Uterus (tissue), 4 donors: ENCODE measurements around the gene SNX18. TPM values are rescaled to one million over a fixed set of nuclear protein-coding genes. Genes with fewer than 3 reads are reported as not detected.

Experiments
- DNase-seq, 2 donors: peaks; one replicate each; pipeline ENCODE4 v3.0.0-alpha.2; 2019 to 2020
- H3K27ac ChIP-seq, 2 donors: fragments of 200-600 bp; sonication (generic); 1 replicate in 1 of 2; 2 replicates in 1 of 2; pipeline ENCODE4 v1.5.1; 2016 to 2018
- H3K27me3 ChIP-seq, 2 donors: fragments of 200-600 bp; sonication (generic); one replicate each; pipeline ENCODE4 v1.5.1; 2018 to 2019; ENCODE audit warnings: control low read depth in 1 of 2
- H3K36me3 ChIP-seq, 2 donors: fragments of 200-600 bp; sonication (generic); one replicate each; pipeline ENCODE4 v1.5.1; 2019; ENCODE audit warnings: control low read depth in 1 of 2
- H3K4me1 ChIP-seq, 2 donors: fragments of 200-600 bp; sonication (generic); one replicate each; pipeline ENCODE4 v1.5.1; 2018 to 2019; ENCODE audit warnings: control low read depth in 1 of 2
- H3K4me3 ChIP-seq, 2 donors: fragments of 200-600 bp; sonication (generic); 1 replicate in 1 of 2; 2 replicates in 1 of 2; pipeline ENCODE4 v1.5.1; 2018 to 2019; ENCODE audit warnings: mild to moderate bottlenecking in 1 of 2
- H3K9me3 ChIP-seq, 2 donors: fragments of 200-600 bp; sonication (generic); one replicate each; pipeline ENCODE4 v1.5.1; 2019; ENCODE audit warnings: control low read depth in 1 of 2
- CTCF ChIP-seq, 4 experiments: fragments of 200-600 bp in 2 of 4; fragments of 450-650 bp in 2 of 4; sonication (generic) in 2 of 4; IDR thresholded peaks; one replicate each; pipeline ENCODE4 v1.5.1; 2016 to 2019; ENCODE audit warnings: antibody characterized with exemption in 4 of 4, mild to moderate bottlenecking in 2 of 4, moderate library complexity in 1 of 4
- POLR2A ChIP-seq, 2 donors: fragments of 450-650 bp; IDR thresholded peaks; one replicate each; pipeline ENCODE4 v1.6.1; 2016; ENCODE audit warnings: antibody characterized with exemption in 2 of 2, mild to moderate bottlenecking in 1 of 2, moderate library complexity in 1 of 2
- intact Hi-C: fragments of 100-400 bp; cut with DNase I; formaldehyde crosslinking; loops from one replicate; pipeline ENCODE4 v1.15.1; 2023; ENCODE audit warnings: low total_unique reads
- total RNA-seq, 4 donors: library from RNA; depleted of rRNA in 3 of 4; stranded (reverse); fragments of >200 nt in 3 of 4; gene quantifications; one replicate each; pipeline versions ENCODE4 v1.1.0 to v1.2.4, GENCODE V29; 2014 to 2023
- donor health status: DM: yes; HTN: yes; CAD: no.

SNX18 gene
- total RNA-seq, 4 donors from 2014 or later, result 33.6 to 59.1 (median 51.2) TPM

GRCh38 chr5:54524082-54524481 lies 6.5 kb downstream of the SNX18 start:
- no peak for DNase-seq
- Histone ChIP-seq H3K27me3 (no peaks in the 10 kb centered on the region), H3K36me3 (no peaks in the 10 kb centered on the region), H3K9me3 (no peaks in the 10 kb centered on the region), H3K27ac (peak overlapping the region; percentile 53 to 62), H3K4me3 (peak overlapping the region in 1 of 2 donors; percentile 28), H3K4me1 (peaks cover 5 to 30% of the 10 kb centered on the region in 2 donors)
- intact Hi-C loops, result no loop called here
- TF ChIP-seq POLR2A (IDR thresholded peaks at IDR 0.05), result no peak
- TF ChIP-seq CTCF (IDR thresholded peaks at IDR 0.05), result no peak

DNA sequence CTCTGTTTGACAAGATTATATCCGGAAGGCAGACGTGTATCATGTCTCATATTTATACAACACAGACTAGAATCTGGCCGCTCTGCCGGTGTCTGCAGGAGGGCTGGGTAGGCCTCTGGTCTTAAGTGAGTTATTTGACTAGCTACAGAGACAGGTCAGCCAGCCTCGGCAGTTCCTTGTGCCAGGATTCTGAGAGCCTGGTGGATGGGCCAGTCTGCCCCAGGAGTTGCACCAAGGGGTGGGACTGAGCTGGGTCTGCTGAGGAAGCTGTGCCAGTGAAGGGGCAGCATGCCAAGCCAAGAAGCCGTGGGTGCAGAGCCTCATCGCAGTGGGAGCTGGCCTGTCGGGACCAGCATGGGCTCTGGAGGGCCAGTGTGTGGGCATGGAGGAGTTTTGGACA lies 7.1 kb downstream of the SNX18 start:
- peaks cover 5 to 30% of the 10 kb centered on the region in 2 donors for H3K4me1 ChIP-seq
- intact Hi-C loops, result no loop called here
- H3K27ac ChIP-seq, result peak overlapping the region; percentile 53 to 62
- no peaks in the 10 kb centered on the region for H3K36me3 ChIP-seq
- no peak for DNase-seq
- TF ChIP-seq POLR2A (IDR thresholded peaks at IDR 0.05) (no peak), CTCF (IDR thresholded peaks at IDR 0.05) (no peak)
- H3K4me3 ChIP-seq, result peak overlapping the region in 1 of 2 donors; percentile 28
- H3K9me3 ChIP-seq, result no peaks in the 10 kb centered on the region
- H3K27me3 ChIP-seq, result no peaks in the 10 kb centered on the region

- TF ChIP-seq POLR2A (IDR thresholded peaks at IDR 0.05) (no peak), CTCF (IDR thresholded peaks at IDR 0.05) (no peak)
- peaks cover 5 to 30% of the 10 kb centered on the region in 2 donors for H3K4me1 ChIP-seq
- intact Hi-C loops, result no loop called here
Measured at GRCh38 chr5:54525261-54525660, 7.7 kb downstream of the SNX18 start.

GRCh38 chr5:54525692-54526091 lies 8.1 kb downstream of the SNX18 start:
- TF ChIP-seq CTCF (IDR thresholded peaks at IDR 0.05) (no peak), POLR2A (IDR thresholded peaks at IDR 0.05) (no peak)
- no peaks in the 10 kb centered on the region for H3K27me3 ChIP-seq
- intact Hi-C loops, result no loop called here
- H3K9me3 ChIP-seq, result no peaks in the 10 kb centered on the region
- peak overlapping the region in 1 of 2 donors; percentile 53 for H3K27ac ChIP-seq
- H3K4me1 ChIP-seq, result peaks cover 5 to 30% of the 10 kb centered on the region in 2 donors
- DNase-seq, result no peak
- H3K36me3 ChIP-seq, result no peaks in the 10 kb centered on the region
- no peak overlapping the region for H3K4me3 ChIP-seq

More at GRCh38 chr5:54525261-54525660, 7.7 kb downstream of the SNX18 start:
- no peaks in the 10 kb centered on the region for H3K36me3 ChIP-seq
- peak overlapping the region in 1 of 2 donors; percentile 28 for H3K4me3 ChIP-seq
- no peaks in the 10 kb centered on the region for H3K9me3 ChIP-seq
- no peak for DNase-seq
- H3K27me3 ChIP-seq, result no peaks in the 10 kb centered on the region
- peak overlapping the region; percentile 53 to 62 for H3K27ac ChIP-seq

- Histone ChIP-seq H3K27ac (peak overlapping the region in 1 of 2 donors; percentile 14), H3K36me3 (no peaks in the 10 kb centered on the region), H3K4me3 (no peak overlapping the region), H3K27me3 (no peaks in the 10 kb centered on the region), H3K4me1 (peaks cover 5 to 23% of the 10 kb centered on the region in 2 donors), H3K9me3 (no peaks in the 10 kb centered on the region)
- DNase-seq, result no peak
- TF ChIP-seq POLR2A (IDR thresholded peaks at IDR 0.05) (no peak), CTCF (IDR thresholded peaks at IDR 0.05) (no peak)
- intact Hi-C loops, result no loop called here
Measured at GRCh38 chr5:54526604-54527288, 9.2 kb downstream of the SNX18 start.
